GM21423 (cell line): ENCODE data around the gene DOCK2.

ENCODE experiments used
- ATAC-seq: cut with Tn5 transposase; IDR thresholded peaks from one replicate; pipeline ENCODE4 v1.9.1; 2021; ENCODE audit warnings: mild to moderate bottlenecking, moderate library complexity; ENCODE audit not compliant: unreplicated experiment

Gene DOCK2

GRCh38 chr5:170012622-170013021, 375.5 kb downstream of the DOCK2 start:
- ATAC-seq = no peak

DNA sequence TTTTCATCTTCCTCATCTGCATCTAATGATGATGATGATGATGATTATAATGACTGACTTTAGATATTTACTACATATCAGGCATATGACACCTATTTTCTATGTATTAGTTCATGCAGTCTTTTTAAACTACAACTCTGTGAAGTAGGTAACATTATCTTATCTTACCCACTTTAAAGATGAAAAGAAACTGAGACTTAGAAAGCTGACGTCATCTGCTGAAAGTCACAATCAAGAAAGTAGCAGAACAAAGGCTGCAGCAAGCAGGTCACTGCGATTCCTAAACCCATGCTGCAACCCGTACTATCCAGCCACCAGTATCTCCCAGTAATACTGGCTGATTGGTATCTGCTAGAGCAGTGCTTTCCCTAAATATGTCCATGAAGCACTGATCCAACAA, 383.3 kb downstream of the DOCK2 start:
- no peak for ATAC-seq

DNA sequence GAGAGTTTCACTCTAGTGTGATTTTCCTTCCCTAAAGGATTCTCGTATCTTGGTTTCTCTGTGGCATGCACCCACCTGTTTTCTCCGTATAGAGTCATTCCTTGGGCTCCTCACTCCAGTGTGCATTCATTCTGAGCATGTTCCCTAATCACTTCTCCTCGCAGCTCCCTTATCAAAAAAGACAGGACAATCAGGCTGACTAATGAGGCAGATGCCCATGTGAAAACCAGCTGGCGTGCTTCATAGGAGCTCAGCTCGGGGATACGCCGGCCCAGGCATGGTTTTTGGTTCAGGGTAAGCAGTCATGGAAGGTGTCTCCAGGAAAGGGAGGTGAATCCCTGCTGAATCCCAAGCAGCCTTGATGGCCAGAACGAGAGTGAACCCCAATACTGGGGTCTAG, 384.4 kb downstream of the DOCK2 start:
- no peak for ATAC-seq

DNA sequence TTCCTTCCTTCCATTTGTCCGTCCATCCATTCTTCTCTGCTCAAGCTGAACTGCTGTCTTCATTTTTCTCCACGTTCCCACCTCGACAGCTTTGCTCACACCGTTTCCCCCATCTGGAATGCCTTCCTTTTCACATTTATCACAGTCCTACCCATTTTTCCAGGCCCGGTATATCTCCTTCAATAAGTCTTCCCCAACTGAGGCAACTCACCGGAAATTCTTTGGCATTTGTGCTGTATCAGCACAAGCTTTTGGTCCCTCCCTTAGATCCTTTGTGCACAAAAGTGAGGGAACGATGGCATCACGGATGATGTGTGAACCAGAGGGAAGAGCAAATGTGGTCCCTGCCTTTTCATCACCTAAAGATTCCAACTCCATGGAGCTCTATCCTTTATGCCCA, 388.8 kb downstream of the DOCK2 start:
- no peak for ATAC-seq

GRCh38 chr5:170028124-170028523, 391.0 kb downstream of the DOCK2 start:
- ATAC-seq = no peak

GRCh38 chr5:170034231-170034630, 397.2 kb downstream of the DOCK2 start:
- no peak for ATAC-seq

- ATAC-seq = no peak
These were observed 401.2 kb downstream of the DOCK2 start for GRCh38 chr5:170038241-170038640.

- no peak for ATAC-seq
These were observed 402.8 kb downstream of the DOCK2 start for GRCh38 chr5:170039830-170040229.

DNA sequence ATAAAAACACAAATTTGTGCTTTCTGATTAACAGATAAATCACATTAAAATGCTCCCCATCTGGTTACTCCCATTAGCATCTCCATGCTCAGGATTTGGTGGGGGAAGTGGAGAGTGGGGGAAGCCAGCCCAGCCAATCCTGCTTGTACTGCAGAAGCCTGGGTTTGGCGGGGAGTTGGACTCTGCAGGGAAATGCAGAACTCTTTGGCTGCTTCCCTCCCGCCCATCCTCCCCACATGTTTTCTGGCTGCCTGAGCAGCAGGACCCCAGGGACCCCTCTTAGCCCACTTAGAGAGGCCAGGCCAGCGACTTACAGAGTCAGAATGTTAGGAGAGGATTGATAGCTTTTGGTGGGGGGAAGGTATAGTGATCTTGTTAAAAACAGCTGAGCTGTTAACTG, 409.2 kb downstream of the DOCK2 start:
- ATAC-seq = no peak

DNA sequence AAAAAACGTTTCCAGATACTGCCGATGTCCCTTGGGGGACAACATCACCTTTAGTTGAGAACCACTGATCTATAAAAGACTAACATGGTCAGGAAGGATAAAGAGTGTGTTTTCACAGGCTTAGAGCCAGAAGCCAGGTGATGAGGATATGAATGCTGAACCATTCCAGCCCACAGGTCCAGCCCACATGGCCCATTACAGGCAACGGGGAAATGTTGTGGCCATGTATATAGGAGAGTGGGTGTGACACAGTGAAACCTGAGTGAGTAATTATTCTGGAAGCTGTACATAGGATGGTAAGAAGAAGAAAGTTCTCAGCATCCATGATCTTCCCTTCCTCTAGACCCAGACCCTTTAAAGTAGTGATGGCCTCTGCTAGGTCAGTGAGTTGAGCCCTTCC, 412.6 kb downstream of the DOCK2 start:
- no peak for ATAC-seq

DNA sequence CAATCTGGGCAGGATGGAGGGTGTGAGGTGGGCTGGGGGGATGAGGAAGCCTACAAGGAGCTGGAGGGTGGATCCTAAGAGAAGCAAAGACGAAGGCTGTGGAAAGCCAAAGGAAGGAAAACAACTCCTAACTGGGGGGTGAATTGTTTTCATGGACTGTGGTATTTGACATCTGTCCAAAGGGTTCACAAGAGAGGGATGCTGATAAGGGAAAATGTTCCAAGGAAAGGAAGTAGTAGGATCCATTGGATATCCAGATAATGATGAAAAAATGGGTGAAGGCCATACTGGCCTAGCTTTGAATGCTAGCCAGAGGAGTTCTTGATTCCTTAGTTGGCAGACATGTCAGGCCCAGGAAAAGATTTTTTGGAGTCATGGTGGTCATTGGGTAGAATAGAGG, 416.8 kb downstream of the DOCK2 start:
- no peak for ATAC-seq

- ATAC-seq = no peak
These were observed 418.5 kb downstream of the DOCK2 start for GRCh38 chr5:170055606-170056005.

GRCh38 chr5:170056561-170057267, 419.6 kb downstream of the DOCK2 start:
- ATAC-seq = no peak

GRCh38 chr5:170057311-170057710, 420.2 kb downstream of the DOCK2 start:
- no peak for ATAC-seq

DNA sequence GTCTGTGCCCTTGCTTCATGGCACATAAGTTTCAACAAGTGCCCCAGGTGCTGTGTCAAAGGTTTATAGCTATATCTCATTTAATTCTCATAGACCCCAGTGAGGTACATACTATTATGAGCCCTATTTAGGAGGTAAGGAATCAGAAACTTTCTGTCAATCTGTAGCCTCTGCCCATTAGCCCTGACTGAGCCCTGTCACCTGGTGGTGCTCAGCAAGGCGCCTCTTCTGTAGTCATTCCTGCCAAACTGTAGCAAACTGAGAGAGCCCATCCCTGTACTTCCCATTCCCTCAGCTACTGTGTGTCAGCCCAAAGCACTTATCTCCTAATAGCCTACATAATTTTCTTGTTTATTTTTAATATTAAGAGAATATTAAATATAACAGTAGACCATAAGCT, 422.1 kb downstream of the DOCK2 start:
- ATAC-seq = no peak

- no peak for ATAC-seq
These were observed 430.1 kb downstream of the DOCK2 start for GRCh38 chr5:170067152-170067551.

- no peak for ATAC-seq
These were observed 430.6 kb downstream of the DOCK2 start for GRCh38 chr5:170067574-170068170.

GRCh38 chr5:170069512-170069911, 432.4 kb downstream of the DOCK2 start:
- ATAC-seq = no peak

GRCh38 chr5:170070556-170071412, 433.7 kb downstream of the DOCK2 start:
- no peak for ATAC-seq

- ATAC-seq = no peak
These were observed 434.7 kb downstream of the DOCK2 start for GRCh38 chr5:170071748-170072147.

DNA sequence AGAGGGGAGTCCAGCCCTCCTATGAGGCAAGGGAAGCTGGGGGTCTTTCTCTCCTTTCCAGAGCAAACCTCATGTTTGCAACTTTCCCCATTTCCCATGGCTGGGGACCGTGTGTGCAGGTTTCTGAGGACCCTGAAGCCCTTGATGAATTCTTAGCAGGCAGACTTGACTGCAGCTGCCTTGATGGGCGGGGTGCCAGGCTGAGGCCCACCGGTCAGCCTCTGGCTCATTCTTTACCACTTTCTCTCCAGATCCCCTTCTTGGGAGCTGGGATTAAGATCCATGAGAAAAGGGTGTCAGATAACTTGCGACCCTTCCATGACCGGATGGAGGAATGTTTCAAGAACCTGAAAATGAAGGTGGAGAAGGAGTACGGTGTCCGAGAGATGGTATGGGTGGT, 438.6 kb downstream of the DOCK2 start:
- no peak for ATAC-seq

GRCh38 chr5:170076211-170076610, 439.1 kb downstream of the DOCK2 start:
- no peak for ATAC-seq
